Astrocyte of the spinal cord (primary cell): Measurements from ENCODE around the gene TAS2R38.
A peak's percentile ranks its signal among the peaks of the same experiment; 100 is the strongest.

Experiments used
- DNase-seq: peaks from one replicate; pipeline ENCODE4 v3.0.0; 2011; ENCODE audit warnings: low read depth, low spot score
- H3K4me3 ChIP-seq: 2 replicates; pipeline ENCODE4 v1.5.1; 2011; ENCODE audit warnings: low read depth, mild to moderate bottlenecking, low read length, moderate library complexity
- in situ Hi-C: cut with HindIII; loops from 2 replicates; pipeline ENCODE4 v1.10.0; 2017; ENCODE audit warnings: low sequenced_read_pairs
- TF ChIP-seq, protein P1 (sequence below): IDR thresholded peaks from 2 replicates; pipeline ENCODE4 v1.5.1; 2012; ENCODE audit warnings: low read depth, mild to moderate bottlenecking, low read length, inconsistent platforms

TAS2R38 gene

GRCh38 chr7:141978351-141978750 lies 4.8 kb upstream of the TAS2R38 start:
- no peak overlapping the region for H3K4me3 ChIP-seq
- TF ChIP-seq, protein P1, sequence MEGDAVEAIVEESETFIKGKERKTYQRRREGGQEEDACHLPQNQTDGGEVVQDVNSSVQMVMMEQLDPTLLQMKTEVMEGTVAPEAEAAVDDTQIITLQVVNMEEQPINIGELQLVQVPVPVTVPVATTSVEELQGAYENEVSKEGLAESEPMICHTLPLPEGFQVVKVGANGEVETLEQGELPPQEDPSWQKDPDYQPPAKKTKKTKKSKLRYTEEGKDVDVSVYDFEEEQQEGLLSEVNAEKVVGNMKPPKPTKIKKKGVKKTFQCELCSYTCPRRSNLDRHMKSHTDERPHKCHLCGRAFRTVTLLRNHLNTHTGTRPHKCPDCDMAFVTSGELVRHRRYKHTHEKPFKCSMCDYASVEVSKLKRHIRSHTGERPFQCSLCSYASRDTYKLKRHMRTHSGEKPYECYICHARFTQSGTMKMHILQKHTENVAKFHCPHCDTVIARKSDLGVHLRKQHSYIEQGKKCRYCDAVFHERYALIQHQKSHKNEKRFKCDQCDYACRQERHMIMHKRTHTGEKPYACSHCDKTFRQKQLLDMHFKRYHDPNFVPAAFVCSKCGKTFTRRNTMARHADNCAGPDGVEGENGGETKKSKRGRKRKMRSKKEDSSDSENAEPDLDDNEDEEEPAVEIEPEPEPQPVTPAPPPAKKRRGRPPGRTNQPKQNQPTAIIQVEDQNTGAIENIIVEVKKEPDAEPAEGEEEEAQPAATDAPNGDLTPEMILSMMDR: no peak
- in situ Hi-C loops: no loop called here
- no peak for DNase-seq

DNA sequence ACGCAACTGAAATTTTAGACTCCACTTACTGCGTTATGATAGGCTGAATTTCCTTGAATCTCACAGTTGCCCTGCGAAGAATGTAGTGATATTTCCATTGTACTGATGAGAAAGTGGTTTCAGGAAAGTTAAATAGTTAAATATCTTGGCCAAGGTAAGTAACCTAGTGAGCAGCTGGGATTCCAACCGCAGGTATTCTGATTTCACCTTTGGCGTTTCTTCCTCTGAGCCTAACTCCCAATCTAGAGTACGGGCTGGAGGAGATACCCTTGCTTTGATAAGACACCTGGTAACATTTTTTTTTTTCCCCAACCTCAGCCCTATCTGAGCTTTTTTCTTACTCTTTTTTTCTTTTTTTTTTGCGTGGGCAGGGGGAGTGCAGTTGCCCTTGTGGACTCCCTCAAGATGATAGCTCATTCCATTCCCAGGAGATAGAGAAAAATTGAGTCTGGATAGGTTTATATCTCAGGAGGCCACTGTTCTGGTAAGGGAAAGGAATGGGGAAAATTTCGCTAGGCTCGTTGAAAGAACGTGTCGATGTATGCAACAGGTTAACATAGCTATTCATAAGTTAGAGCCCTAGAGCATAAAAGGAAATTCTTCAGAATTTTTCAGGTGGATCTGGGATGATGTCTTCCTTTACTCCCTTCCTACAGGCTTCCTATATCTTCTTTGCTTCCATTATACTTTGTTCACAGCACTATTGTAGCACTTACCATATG lies 3.1 kb upstream of the TAS2R38 start:
- in situ Hi-C loops: no loop called here
- DNase-seq: no peak
- TF ChIP-seq, protein P1: no peak
- H3K4me3 ChIP-seq: no peak overlapping the region

DNA sequence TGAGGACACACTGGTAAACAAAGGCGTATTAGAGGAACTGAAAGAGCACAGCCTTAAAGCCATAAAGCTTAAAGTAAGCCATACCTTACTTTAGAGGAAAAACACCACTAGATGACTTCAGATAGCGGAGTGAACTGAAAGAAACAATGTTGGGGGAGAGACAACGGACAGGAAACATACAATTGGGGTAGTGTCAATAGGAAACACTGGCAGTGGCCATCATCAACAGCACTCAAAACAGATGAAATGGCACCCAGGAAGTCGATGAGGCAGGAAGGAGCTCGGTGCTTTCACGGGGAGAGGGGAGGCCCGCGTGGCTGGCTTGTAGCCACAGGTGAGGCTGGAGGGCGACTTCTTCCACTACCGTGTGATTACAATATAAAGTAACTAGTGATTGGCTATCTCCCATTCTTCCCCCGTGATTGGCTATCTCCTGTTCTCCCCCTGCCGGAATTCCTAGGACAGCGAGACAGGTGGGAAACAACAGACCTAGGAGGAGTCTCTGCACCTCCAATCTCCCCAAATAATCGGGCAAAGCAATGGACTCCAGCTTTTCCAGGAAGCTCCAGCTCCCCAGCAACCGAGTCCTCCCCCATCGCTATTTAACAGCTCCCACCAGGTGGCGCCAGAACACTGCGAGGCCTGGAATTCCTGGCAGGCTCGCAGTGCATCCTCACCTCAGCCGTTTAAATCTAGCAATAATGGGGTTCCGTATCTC lies 2.4 kb upstream of the TAS2R38 start:
- peak; percentile 60 for DNase-seq
- TF ChIP-seq, protein P1: peak; percentile 93
- peak overlapping the region; percentile 14 for H3K4me3 ChIP-seq
- in situ Hi-C loops: no loop called here

- in situ Hi-C loops: no loop called here
- no peak for DNase-seq
- no peak overlapping the region for H3K4me3 ChIP-seq
- TF ChIP-seq, protein P1: peak; percentile 30
Measured at GRCh38 chr7:141974831-141975230, 1.3 kb upstream of the TAS2R38 start.

GRCh38 chr7:141960687-141961422 lies 12.7 kb downstream of the TAS2R38 start:
- in situ Hi-C loops: no loop called here
- no peak overlapping the region for H3K4me3 ChIP-seq
- DNase-seq: no peak
- TF ChIP-seq, protein P1: no peak

DNA sequence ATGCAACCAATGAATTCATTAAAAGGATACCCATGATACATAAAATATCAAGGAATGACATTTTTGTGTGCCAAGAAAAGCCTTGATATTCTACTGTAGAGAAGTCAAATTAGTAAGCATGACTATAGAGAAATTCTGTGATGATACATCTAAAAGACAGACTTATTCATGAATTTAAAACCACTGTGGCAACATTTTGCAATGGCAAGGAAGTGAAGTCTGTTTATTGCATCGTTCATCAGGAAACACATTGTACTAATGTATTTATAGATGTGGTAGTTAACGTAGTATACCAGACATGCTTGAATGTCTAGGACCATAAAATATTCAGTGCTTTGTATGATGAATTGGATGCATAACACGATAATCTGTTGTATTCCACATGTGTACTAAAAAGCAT lies 17.5 kb downstream of the TAS2R38 start:
- in situ Hi-C loops: no loop called here
- no peak overlapping the region for H3K4me3 ChIP-seq
- TF ChIP-seq, protein P1: no peak
- no peak for DNase-seq
